GM23248 (cell line): ENCODE data around the gene SRP9.
"Not testable (repeated sequence)": the region's sequence is repeated elsewhere in the genome, so short reads cannot be mapped to it uniquely, and the experiment has no call there.

Experiments used
- EZH2 ChIP-seq: fragments of 200-600 bp; sonication (generic); IDR thresholded peaks from 2 replicates; pipeline ENCODE4 v1.6.1; 2018; ENCODE audit warnings: antibody characterized with exemption, mild to moderate bottlenecking; ENCODE audit not compliant: insufficient read depth, poor library complexity, severe bottlenecking
- EZH2phosphoT487 ChIP-seq: fragments of 200-600 bp; sonication (generic); IDR thresholded peaks from 2 replicates; pipeline ENCODE4 v1.6.1; 2018; ENCODE audit warnings: antibody characterized with exemption, moderate library complexity, mild to moderate bottlenecking, low read depth; ENCODE audit not compliant: insufficient read depth

GRCh38 chr1:225761395-225761794 lies 16.2 kb upstream of the SRP9 start:
- not testable (repeated sequence) for TF ChIP-seq EZH2, EZH2phosphoT487
